Calu3 (cell line): ENCODE measurements around the gene WNT7A. TPM values are rescaled to one million over a fixed set of nuclear protein-coding genes. Genes with fewer than 3 reads are reported as not detected.

Experiments
- BruUV-seq: library from RNA; stranded (reverse); fragments of 400-500 nt; replicated peaks from 2 replicates; lab custom pipeline; 2021; lab: Mats Ljungman, UMichigan
- CTCF ChIA-PET: fragments of 300-600 bp; sonication (Branson Sonifier 250); formaldehyde crosslinking; loops from one replicate; lab custom pipeline; 2022; ENCODE audit warnings: antibody characterized with exemption; lab: Charles Lee
- DNase-seq: peaks from one replicate; pipeline ENCODE4 v3.0.0; 2022
- H3K27ac Mint-ChIP-seq: one replicate; pipeline ENCODE4 v1.8.0; 2022; ENCODE audit warnings: mixed read lengths; ENCODE audit not compliant: unreplicated experiment
- H3K27me3 Mint-ChIP-seq: one replicate; pipeline ENCODE4 v1.8.0; 2022; ENCODE audit warnings: mixed read lengths; ENCODE audit not compliant: unreplicated experiment
- H3K36me3 Mint-ChIP-seq: one replicate; pipeline ENCODE4 v1.8.0; 2022; ENCODE audit warnings: mild to moderate bottlenecking, moderate library complexity, mixed read lengths; ENCODE audit not compliant: insufficient read depth, unreplicated experiment
- H3K4me1 Mint-ChIP-seq: one replicate; pipeline ENCODE4 v1.8.0; 2022; ENCODE audit warnings: mild to moderate bottlenecking, low read depth, mixed read lengths; ENCODE audit not compliant: unreplicated experiment
- H3K4me3 Mint-ChIP-seq: one replicate; pipeline ENCODE4 v1.8.0; 2022; ENCODE audit warnings: mild to moderate bottlenecking, low read depth, moderate library complexity, mixed read lengths; ENCODE audit not compliant: unreplicated experiment
- H3K9me3 Mint-ChIP-seq: one replicate; pipeline ENCODE4 v1.8.0; 2022; ENCODE audit warnings: low read depth, mixed read lengths; ENCODE audit not compliant: unreplicated experiment
- intact Hi-C: fragments of 100-400 bp; cut with micrococcal nuclease; formaldehyde crosslinking; loops from one replicate; pipeline ENCODE4 v1.10.0; 2022; ENCODE audit not compliant: unreplicated experiment
- total RNA-seq: library from RNA; stranded (reverse); gene quantifications from 2 replicates; pipeline ENCODE4 v1.2.3, GENCODE V29; 2022
- TF ChIP-seq, protein P1 (sequence below): fragments of 200-600 bp; IDR thresholded peaks from one replicate; pipeline ENCODE4 v1.8.0; 2022; ENCODE audit warnings: antibody characterized with exemption; ENCODE audit not compliant: unreplicated experiment

The WNT7A gene
- total RNA-seq, 1 experiment from 2014 or later, result 3.5 TPM

DNA sequence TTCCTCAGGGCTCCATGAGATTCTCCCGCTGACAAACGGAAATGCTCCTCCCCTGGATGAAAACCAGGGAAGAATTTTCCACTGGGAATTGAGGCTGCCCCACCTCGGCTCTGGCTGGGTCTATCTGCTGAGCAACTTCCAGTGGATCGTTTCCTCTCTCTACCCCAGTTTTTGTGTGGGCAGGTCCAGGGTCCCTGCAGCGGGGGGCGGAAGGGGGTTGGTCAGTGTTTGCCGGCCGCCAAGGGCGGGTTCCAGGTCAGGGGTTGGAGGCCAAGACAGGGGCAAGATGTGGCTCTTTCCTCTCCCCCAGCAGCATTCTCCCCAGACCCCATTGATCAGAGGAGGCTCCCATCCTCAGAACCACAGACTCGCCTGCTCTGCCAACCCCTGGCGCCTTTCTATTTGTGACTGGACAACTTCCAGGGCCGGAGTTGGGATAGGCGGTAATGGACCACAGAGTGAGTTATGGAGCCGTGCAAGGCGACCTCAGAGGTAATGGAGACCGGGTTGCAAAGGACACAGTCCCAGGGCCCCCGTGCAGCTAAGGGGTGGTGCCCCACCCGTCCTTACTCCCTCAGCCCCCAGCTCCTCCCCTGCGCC is 92.2 kb downstream of the WNT7A start:
- TF ChIP-seq, protein P1, sequence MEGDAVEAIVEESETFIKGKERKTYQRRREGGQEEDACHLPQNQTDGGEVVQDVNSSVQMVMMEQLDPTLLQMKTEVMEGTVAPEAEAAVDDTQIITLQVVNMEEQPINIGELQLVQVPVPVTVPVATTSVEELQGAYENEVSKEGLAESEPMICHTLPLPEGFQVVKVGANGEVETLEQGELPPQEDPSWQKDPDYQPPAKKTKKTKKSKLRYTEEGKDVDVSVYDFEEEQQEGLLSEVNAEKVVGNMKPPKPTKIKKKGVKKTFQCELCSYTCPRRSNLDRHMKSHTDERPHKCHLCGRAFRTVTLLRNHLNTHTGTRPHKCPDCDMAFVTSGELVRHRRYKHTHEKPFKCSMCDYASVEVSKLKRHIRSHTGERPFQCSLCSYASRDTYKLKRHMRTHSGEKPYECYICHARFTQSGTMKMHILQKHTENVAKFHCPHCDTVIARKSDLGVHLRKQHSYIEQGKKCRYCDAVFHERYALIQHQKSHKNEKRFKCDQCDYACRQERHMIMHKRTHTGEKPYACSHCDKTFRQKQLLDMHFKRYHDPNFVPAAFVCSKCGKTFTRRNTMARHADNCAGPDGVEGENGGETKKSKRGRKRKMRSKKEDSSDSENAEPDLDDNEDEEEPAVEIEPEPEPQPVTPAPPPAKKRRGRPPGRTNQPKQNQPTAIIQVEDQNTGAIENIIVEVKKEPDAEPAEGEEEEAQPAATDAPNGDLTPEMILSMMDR, result no peak
- Mint-ChIP-seq H3K4me3 (no peak overlapping the region), H3K4me1 (no peaks in the 10 kb centered on the region), H3K9me3 (no peaks in the 10 kb centered on the region), H3K36me3 (no peaks in the 10 kb centered on the region), H3K27me3 (peaks cover 93% of the 10 kb centered on the region), H3K27ac (no peak overlapping the region)
- CTCF ChIA-PET, result no interaction called here
- intact Hi-C loops, result no loop called here
- BruUV-seq, result no TSS peak
- DNase-seq, result no peak

DNA sequence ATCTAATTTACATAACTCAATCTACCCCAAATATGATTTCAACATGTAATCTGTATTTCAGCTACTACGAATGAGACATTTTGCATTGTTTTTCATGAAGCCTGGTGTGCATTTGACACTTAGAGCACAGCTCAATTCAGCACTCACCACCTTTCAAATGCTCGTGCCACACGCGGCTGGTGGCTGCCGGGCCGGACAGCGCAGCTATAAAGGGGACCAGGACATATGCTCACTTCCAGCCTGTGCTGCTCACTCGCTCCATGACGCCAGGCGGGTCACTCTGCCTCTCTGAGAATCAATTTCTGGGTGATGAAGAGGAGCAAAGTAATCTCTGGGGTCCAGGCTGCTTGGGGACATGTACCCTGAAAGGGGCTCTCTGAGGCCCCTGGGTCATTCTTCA is 93.1 kb downstream of the WNT7A start:
- intact Hi-C loops, result no loop called here
- Mint-ChIP-seq H3K4me1 (no peaks in the 10 kb centered on the region), H3K36me3 (no peaks in the 10 kb centered on the region), H3K27me3 (peaks cover 93% of the 10 kb centered on the region), H3K27ac (no peak overlapping the region), H3K4me3 (no peak overlapping the region), H3K9me3 (no peaks in the 10 kb centered on the region)
- BruUV-seq, result no TSS peak
- no peak for DNase-seq
- TF ChIP-seq, protein P1, result no peak
- CTCF ChIA-PET, result no interaction called here

DNA sequence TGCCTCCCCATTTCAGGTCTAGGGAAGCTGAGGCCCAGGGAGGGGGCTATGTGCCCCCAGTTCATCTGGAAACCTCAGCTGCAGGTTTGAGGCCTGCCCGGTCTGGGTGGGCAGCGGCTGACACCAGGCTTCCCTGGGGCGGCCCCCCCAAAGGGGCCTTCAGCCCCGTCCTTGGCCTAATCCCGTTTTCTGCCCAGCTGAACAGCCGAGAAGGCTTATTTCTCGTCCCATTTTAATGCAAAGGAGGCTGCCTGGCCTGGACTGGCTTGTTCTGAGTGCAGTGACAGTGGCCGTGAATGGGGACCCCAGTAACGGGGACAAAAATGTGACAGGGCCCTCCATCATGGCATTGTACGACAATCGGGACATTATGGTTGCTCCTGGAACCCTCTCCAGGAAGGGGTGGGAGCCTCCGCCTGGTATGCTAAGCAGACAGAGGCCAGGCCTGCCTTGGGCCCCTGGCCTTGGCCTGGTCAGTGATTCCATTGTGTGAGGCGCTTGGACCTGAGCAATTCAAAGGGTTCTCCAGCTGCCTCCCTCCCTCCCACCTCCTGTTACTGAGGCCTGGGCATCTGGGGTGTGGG is 93.9 kb downstream of the WNT7A start:
- CTCF ChIA-PET, result no interaction called here
- Mint-ChIP-seq H3K27ac (no peak overlapping the region), H3K9me3 (no peaks in the 10 kb centered on the region), H3K27me3 (peaks cover 93% of the 10 kb centered on the region), H3K4me3 (no peak overlapping the region), H3K4me1 (no peaks in the 10 kb centered on the region), H3K36me3 (no peaks in the 10 kb centered on the region)
- intact Hi-C loops, result no loop called here
- no TSS peak for BruUV-seq
- TF ChIP-seq, protein P1, result no peak
- DNase-seq, result no peak

DNA sequence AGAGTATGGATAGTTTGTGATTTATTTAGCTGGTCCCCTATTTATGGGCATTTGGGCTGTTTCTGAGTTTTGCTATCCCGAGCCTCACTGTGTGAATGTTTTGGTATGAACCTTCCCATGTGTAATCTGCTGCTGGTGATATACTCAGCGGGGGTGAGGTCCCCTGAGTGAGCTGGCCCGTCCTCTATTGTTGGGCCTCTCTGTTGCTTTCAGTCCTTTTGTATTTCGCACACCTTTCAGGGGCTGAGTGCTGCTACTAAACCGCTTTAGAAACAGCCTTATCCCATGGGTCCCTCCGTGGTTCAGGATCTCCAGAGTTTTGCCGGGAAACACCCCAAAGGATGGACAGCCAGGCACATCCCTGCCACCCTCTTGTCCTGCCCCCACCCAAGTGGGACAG is 94.5 kb downstream of the WNT7A start:
- no peak overlapping the region for H3K27ac Mint-ChIP-seq
- CTCF ChIA-PET, result no interaction called here
- H3K4me3 Mint-ChIP-seq, result no peak overlapping the region

More for the DNA sequence above, 94.5 kb downstream of the WNT7A start:
- BruUV-seq, result no TSS peak
- no peaks in the 10 kb centered on the region for H3K4me1 Mint-ChIP-seq
- no peaks in the 10 kb centered on the region for H3K36me3 Mint-ChIP-seq
- no peak for DNase-seq
- no peaks in the 10 kb centered on the region for H3K9me3 Mint-ChIP-seq
- TF ChIP-seq, protein P1, result no peak
- intact Hi-C loops, result no loop called here
- peaks cover 93% of the 10 kb centered on the region for H3K27me3 Mint-ChIP-seq
